Duodenal mucosa (tissue), 2 donors: ENCODE data around the gene ZNF407.

ENCODE experiments used
- H3K27ac ChIP-seq: one replicate; pipeline ENCODE4 v1.7.0; 2013; ENCODE audit warnings: low read depth, low read length
- H3K27me3 ChIP-seq, 2 donors: one replicate each; pipeline ENCODE4 v1.7.0; 2013; ENCODE audit warnings: low read length in 2 of 2, control low read depth in 1 of 2; ENCODE audit not compliant: insufficient read depth in 2 of 2, control insufficient read depth in 1 of 2
- H3K36me3 ChIP-seq, 2 donors: one replicate each; pipeline ENCODE4 v1.7.0; 2013; ENCODE audit warnings: low read length in 2 of 2, control low read depth in 1 of 2; ENCODE audit not compliant: insufficient read depth in 2 of 2, control insufficient read depth in 1 of 2
- H3K4me1 ChIP-seq, 2 donors: one replicate each; pipeline ENCODE4 v1.7.0; 2013; ENCODE audit warnings: low read length in 2 of 2, control low read depth in 1 of 2; ENCODE audit not compliant: insufficient read depth in 2 of 2, control insufficient read depth in 1 of 2
- H3K4me3 ChIP-seq, 2 donors: one replicate each; pipeline ENCODE4 v1.7.0; 2013; ENCODE audit warnings: low read length in 2 of 2, low read depth in 1 of 2
- H3K9ac ChIP-seq, 2 donors: one replicate each; pipeline ENCODE4 v1.7.0; 2013; ENCODE audit warnings: low read length in 2 of 2, low read depth in 1 of 2
- H3K9me3 ChIP-seq, 2 donors: one replicate each; pipeline ENCODE4 v1.7.0; 2013; ENCODE audit warnings: low read length in 2 of 2, control low read depth in 1 of 2; ENCODE audit not compliant: control insufficient read depth in 1 of 2

Gene ZNF407

DNA sequence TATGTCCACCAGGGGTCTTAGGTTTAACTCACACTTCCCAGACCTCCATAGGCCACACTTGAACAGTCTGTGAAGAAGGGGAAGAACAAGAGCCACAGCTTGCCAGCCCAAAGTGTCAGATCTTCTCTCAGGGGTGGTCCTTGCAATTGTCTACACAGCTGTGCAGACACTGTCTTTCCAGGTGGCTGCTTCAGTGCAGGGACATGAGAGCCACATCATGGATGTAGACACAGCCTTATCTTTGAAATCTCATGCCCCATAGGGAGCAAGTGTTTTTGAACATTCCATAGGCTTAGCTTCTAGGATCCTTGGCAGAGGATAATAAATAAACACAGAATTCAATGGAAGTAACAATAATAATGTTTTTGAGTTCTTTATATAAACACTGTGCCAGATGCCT, 6.7 kb downstream of the ZNF407 start:
- Histone ChIP-seq H3K4me1 (peaks cover 0 to 5% of the 10 kb centered on the region in 2 donors), H3K9me3 (no peaks in the 10 kb centered on the region), H3K4me3 (no peak overlapping the region), H3K36me3 (no peaks in the 10 kb centered on the region), H3K27ac (no peak overlapping the region), H3K9ac (no peak overlapping the region), H3K27me3 (no peaks in the 10 kb centered on the region)

DNA sequence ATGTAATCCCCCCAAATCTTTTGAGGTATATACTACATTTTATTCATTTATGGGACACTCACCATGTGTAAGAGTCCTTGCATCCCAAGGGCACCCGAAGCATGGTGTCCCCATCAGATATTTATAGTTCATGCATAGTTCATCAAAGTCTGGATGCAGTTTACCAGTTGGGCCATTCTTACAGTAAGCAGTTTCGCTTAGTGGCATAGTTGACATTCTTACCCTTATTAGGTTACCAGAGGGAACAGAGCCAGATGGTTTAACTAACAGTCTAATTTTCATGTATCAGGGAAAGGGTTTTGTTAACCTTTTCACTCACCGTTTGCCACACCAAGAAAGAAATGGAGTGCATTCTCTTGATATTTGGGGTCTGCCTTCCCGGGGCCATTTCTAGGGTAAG, 7.1 kb downstream of the ZNF407 start:
- Histone ChIP-seq H3K36me3 (no peaks in the 10 kb centered on the region), H3K9ac (no peak overlapping the region), H3K9me3 (no peaks in the 10 kb centered on the region), H3K4me3 (no peak overlapping the region), H3K27me3 (no peaks in the 10 kb centered on the region), H3K4me1 (peaks cover 0 to 5% of the 10 kb centered on the region in 2 donors), H3K27ac (no peak overlapping the region)

DNA sequence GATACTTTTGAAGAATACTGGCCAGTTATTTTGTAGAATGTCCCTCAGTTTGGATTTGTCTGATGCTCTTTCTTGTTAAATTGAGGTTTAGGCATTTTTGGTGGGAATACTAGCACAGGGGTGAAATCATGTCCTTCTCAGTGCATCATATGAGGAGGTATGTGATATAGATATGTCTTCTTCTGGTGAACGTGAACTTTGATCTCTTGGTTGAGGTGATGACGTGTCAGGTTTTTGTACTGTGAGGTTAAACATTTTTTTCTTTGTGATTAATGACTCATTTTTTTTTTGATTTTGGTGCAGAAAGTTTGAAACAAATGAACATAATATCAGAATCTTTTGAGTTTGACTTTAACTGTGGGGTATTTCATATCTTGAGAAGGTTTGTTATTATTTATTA, 11.0 kb downstream of the ZNF407 start:
- Histone ChIP-seq H3K4me3 (no peak overlapping the region), H3K4me1 (peaks cover 0 to 5% of the 10 kb centered on the region in 2 donors), H3K9me3 (no peaks in the 10 kb centered on the region), H3K27ac (no peak overlapping the region), H3K9ac (no peak overlapping the region), H3K27me3 (no peaks in the 10 kb centered on the region), H3K36me3 (no peaks in the 10 kb centered on the region)

DNA sequence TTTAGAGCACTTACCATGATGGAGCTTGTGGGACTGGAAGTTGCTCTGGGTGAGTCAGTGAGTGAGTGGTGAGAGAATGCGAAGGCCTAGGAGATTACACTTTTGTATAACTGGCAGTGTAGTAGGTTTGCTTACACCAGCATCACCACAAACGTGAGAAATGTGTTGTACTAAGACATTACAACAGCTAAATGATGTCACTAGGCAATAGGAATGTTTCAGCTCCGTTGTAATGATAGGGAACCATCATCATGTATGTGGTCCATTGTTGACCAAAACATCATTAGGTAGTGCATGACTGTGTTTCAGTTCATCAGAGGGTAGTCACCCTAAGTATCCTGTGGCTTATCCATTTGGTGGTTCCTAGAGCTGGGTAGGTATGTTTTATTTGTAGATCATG, 11.9 kb downstream of the ZNF407 start:
- H3K27ac ChIP-seq: no peak overlapping the region
- H3K36me3 ChIP-seq: no peaks in the 10 kb centered on the region
- H3K9me3 ChIP-seq: no peaks in the 10 kb centered on the region
- no peak overlapping the region for H3K4me3 ChIP-seq
- no peaks in the 10 kb centered on the region for H3K27me3 ChIP-seq
- peaks cover 0 to 5% of the 10 kb centered on the region in 2 donors for H3K4me1 ChIP-seq
- H3K9ac ChIP-seq: no peak overlapping the region

DNA sequence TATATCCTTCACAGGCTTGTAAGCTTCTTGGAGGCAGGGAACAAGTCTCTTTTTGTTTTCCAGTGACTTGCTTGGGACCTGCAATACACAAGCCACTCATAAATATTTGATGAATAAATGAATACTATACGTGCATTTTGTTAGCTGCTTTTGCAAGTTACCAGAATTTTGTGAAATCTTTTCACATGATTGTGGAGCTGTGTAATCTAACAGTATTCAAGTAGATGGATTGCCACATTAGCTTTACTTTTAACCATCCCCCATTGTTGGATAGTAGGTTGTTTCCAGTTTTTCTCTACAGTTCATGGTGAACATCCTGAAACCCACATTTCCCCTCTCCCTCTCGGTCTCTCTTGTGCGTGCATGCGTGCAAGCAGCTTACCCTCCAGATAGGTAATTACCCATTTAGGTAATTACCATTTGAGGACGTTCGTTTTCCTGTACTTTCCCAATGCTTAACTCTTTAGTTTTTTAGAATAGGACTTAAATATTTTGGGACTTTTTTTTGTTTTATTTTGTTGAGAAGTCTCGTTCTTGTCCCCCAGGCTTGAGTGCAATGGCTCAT, 12.5 kb downstream of the ZNF407 start:
- Histone ChIP-seq H3K36me3 (no peaks in the 10 kb centered on the region), H3K9me3 (no peaks in the 10 kb centered on the region), H3K27ac (no peak overlapping the region), H3K27me3 (no peaks in the 10 kb centered on the region), H3K4me1 (peaks cover 0 to 5% of the 10 kb centered on the region in 2 donors), H3K9ac (no peak overlapping the region), H3K4me3 (no peak overlapping the region)

DNA sequence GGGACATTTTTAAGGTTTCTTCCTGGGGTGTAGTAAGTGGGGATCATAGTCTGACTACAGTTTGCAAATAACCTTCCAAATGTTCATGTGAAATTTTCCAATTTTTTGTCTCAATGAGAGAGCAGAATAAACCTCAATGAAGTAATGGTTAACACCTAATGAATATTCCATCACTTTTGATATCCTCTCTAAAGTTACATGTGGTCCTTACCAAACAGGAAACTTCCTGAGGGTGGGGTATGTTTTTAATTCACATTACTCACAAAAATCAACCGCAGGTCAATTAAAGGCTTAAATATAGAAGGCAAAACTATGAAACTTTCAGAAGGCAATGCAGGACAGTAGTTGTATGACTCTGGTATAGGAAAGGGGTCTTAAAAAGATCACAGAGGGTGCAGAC, 13.2 kb downstream of the ZNF407 start:
- no peak overlapping the region for H3K27ac ChIP-seq
- H3K27me3 ChIP-seq: no peaks in the 10 kb centered on the region
- H3K4me1 ChIP-seq: peaks cover 0 to 5% of the 10 kb centered on the region in 2 donors
- no peaks in the 10 kb centered on the region for H3K36me3 ChIP-seq
- no peak overlapping the region for H3K9ac ChIP-seq
- no peaks in the 10 kb centered on the region for H3K9me3 ChIP-seq
- no peak overlapping the region for H3K4me3 ChIP-seq

DNA sequence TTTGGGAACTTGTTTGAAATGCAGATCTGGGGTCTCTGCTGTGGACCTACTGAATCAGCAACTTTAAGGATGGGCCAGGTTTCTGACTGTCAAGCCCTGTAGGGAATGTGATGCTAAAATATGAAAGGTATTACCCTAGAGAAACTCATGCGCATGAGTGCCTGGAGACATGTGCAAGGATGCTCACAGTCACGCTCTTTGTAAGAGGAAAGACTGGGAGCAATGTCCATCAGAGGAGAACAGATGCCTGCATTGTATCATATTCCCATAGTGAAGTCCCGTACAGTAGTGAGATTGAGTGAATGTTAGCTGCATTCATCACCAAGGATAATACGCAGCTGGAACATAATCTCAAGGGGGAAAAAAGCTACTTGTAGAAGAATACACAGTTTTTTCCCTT, 14.1 kb downstream of the ZNF407 start:
- no peaks in the 10 kb centered on the region for H3K27me3 ChIP-seq
- no peak overlapping the region for H3K9ac ChIP-seq
- no peak overlapping the region for H3K4me3 ChIP-seq
- no peaks in the 10 kb centered on the region for H3K36me3 ChIP-seq
- no peak overlapping the region for H3K27ac ChIP-seq
- H3K9me3 ChIP-seq: no peaks in the 10 kb centered on the region
- peaks cover 0 to 5% of the 10 kb centered on the region in 2 donors for H3K4me1 ChIP-seq

DNA sequence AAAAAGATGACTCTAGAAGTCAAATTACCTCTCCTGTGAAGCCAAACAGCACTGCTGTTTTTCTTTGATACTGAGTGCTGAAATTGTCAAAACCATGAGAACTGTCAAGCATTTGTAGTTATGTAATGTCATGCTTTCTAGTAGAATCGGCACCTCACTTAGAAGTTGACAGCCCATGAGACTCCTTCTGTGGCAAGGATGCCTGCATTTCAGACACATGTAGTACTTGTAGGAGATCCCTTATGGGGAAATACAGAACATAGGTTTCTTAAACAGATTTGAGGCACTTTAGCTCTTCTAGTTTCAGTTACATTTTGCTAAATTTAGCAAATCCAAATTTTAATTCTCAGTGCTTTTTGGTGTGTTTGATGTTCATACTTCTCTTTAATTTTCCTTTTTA, 15.7 kb downstream of the ZNF407 start:
- Histone ChIP-seq H3K4me3 (no peak overlapping the region), H3K4me1 (peaks cover 0 to 5% of the 10 kb centered on the region in 2 donors), H3K27ac (no peak overlapping the region), H3K27me3 (no peaks in the 10 kb centered on the region), H3K9ac (no peak overlapping the region), H3K36me3 (no peaks in the 10 kb centered on the region), H3K9me3 (no peaks in the 10 kb centered on the region)

DNA sequence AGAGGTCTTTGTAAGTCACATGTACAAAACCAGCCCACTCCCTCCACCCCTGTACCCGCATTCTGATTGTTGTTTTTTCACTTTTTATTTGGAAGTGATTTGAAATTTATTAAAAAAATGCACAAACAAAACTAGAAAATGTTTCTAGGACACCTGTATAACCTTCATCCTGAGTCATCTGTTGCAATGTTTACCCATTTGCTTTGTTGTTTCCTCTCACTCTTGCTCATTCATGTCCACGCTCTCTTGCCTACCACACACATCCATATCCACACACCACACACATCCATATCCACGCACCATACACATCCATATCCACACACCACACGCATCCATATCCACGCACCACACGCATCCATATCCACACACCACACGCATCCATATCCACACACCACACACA, 18.8 kb downstream of the ZNF407 start:
- Histone ChIP-seq H3K27me3 (no peaks in the 10 kb centered on the region), H3K36me3 (no peaks in the 10 kb centered on the region), H3K27ac (no peak overlapping the region), H3K9ac (no peak overlapping the region), H3K9me3 (no peaks in the 10 kb centered on the region), H3K4me1 (no peaks in the 10 kb centered on the region), H3K4me3 (no peak overlapping the region)

DNA sequence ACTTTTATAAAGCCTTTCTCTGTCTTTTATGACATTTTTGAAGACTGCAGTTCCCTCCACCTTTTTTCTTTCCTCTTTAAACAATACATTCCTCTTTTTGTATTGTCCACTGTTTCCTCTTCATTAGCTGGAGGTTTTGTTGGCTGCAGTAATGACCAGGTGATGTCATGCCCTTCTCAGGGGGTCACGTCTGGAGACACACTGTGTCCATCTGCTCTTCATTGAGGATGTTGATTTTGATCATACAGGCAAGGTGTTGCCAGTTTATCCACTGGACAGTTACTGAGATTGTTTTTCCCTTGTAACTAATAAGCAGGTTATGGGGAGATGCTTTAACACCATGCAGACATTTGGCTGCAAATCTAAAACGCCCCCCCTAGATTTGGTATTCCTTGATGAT, 19.8 kb downstream of the ZNF407 start:
- Histone ChIP-seq H3K27ac (no peak overlapping the region), H3K4me1 (no peaks in the 10 kb centered on the region), H3K27me3 (no peaks in the 10 kb centered on the region), H3K9me3 (no peaks in the 10 kb centered on the region), H3K9ac (no peak overlapping the region), H3K36me3 (no peaks in the 10 kb centered on the region), H3K4me3 (no peak overlapping the region)

DNA sequence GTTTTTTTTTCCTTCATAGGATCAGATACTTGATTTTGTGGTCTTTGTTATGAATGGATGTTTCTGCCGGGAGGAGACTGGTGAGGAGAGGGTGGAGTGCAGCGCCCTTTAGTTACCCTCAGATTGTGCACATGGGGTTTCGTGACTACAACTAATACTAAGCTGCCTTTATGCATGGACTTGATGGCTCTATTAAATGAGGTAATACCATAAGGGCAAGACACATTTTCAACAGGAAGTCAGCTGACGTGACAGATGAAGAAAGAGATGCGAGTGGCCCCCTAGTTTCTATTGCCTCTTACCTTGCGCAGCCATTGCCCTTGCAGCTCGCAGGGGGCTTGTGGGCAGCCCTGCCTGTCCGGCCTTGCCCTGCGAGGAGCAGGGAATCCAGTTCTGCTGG, 24.4 kb downstream of the ZNF407 start:
- no peak overlapping the region for H3K9ac ChIP-seq
- no peaks in the 10 kb centered on the region for H3K4me1 ChIP-seq
- no peaks in the 10 kb centered on the region for H3K27me3 ChIP-seq
- no peaks in the 10 kb centered on the region for H3K9me3 ChIP-seq
- no peaks in the 10 kb centered on the region for H3K36me3 ChIP-seq
- no peak overlapping the region for H3K4me3 ChIP-seq
- H3K27ac ChIP-seq: no peak overlapping the region
